Measurements from ENCODE around the gene TOMM22.

DNA sequence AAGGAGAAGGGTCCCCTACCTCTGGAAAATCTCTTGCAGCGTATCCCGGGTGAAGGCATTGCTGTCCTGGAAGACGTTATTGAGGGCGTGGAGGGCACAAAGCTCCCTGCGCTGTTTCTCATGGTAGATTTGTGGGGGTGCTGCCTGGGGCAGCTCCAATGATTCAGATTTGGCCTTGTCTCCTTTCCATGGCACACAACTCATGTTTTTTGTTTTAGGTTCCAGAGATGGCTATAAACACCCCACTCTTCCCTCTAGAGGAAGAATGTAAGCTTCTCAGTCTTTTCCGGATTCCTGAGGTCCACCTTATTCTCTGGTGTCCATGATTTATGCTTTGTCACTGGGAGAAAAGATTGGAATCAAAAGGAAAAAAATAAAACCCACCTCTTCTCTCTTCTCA lies 18.0 kb downstream of the TOMM22 start:
- TF ChIP-seq, protein P1, sequence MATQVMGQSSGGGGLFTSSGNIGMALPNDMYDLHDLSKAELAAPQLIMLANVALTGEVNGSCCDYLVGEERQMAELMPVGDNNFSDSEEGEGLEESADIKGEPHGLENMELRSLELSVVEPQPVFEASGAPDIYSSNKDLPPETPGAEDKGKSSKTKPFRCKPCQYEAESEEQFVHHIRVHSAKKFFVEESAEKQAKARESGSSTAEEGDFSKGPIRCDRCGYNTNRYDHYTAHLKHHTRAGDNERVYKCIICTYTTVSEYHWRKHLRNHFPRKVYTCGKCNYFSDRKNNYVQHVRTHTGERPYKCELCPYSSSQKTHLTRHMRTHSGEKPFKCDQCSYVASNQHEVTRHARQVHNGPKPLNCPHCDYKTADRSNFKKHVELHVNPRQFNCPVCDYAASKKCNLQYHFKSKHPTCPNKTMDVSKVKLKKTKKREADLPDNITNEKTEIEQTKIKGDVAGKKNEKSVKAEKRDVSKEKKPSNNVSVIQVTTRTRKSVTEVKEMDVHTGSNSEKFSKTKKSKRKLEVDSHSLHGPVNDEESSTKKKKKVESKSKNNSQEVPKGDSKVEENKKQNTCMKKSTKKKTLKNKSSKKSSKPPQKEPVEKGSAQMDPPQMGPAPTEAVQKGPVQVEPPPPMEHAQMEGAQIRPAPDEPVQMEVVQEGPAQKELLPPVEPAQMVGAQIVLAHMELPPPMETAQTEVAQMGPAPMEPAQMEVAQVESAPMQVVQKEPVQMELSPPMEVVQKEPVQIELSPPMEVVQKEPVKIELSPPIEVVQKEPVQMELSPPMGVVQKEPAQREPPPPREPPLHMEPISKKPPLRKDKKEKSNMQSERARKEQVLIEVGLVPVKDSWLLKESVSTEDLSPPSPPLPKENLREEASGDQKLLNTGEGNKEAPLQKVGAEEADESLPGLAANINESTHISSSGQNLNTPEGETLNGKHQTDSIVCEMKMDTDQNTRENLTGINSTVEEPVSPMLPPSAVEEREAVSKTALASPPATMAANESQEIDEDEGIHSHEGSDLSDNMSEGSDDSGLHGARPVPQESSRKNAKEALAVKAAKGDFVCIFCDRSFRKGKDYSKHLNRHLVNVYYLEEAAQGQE (IDR thresholded peaks at IDR 0.05; ENCODE audit: insufficient read depth in 1 of 2, low read depth in 2 of 2, low read length in 2 of 2) = no peak
- TF ChIP-seq SIN3A (IDR thresholded peaks at IDR 0.05; ENCODE audit: borderline replicate concordance, insufficient read depth, low read length) (no peak), POLR2AphosphoS5 (IDR thresholded peaks at IDR 0.05; ENCODE audit: low read depth, low read length) (no peak), TAF1 (IDR thresholded peaks at IDR 0.05; ENCODE audit: borderline replicate concordance, insufficient read depth, low read length) (no peak)

All from PFSK-1 (cell line).